Tibial nerve (tissue), 4 donors: ENCODE measurements around the gene ABCC4.

Experiments used
- EP300 ChIP-seq, 2 donors: sonication (generic); formaldehyde crosslinking; IDR thresholded peaks; one replicate each; pipeline ENCODE4 v1.6.1; 2017; ENCODE audit warnings: antibody characterized with exemption in 2 of 2, mild to moderate bottlenecking in 1 of 2
- POLR2A ChIP-seq, 2 donors: fragments of 450-650 bp; IDR thresholded peaks; one replicate each; pipeline ENCODE4 v1.6.1; 2017; ENCODE audit warnings: antibody characterized with exemption in 2 of 2, mild to moderate bottlenecking in 2 of 2, moderate library complexity in 2 of 2
- TF ChIP-seq, protein P1 (sequence below), 5 experiments: fragments of 200-600 bp in 3 of 5; fragments of 450-650 bp in 2 of 5; sonication (generic) in 3 of 5; IDR thresholded peaks; one replicate each; pipeline ENCODE4 v1.5.1; 2016 to 2019; ENCODE audit warnings: antibody characterized with exemption in 5 of 5, mild to moderate bottlenecking in 3 of 5, moderate library complexity in 2 of 5

DNA sequence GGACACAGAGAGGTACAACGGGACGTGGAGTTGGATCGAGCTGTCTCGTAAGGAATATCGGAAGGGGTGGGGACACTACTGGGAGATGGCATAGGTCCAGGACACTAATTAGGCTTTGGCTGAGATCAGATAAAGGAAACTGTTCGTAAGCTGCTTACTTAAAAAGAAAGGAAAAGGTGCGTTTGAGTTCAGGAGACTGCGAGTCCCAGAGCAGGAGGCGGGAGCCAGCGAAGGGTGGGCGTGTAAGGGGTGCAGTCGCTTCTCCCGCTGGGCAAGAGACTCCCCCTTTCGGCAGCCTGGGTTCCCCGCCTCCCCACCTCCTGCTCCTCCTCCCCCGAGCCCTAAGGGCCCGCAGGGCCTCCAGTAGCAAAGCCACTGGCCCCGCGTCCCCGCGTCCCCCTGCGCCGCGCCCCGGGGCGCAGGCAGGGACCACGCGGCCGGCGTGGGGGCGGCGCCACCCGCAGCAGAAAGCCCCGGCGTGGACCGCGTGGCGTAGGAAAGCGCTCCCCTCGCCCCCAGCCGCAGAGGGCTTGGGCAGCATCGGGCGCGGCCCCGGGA, 547 bp downstream of the ABCC4 start:
- TF ChIP-seq, protein P1, sequence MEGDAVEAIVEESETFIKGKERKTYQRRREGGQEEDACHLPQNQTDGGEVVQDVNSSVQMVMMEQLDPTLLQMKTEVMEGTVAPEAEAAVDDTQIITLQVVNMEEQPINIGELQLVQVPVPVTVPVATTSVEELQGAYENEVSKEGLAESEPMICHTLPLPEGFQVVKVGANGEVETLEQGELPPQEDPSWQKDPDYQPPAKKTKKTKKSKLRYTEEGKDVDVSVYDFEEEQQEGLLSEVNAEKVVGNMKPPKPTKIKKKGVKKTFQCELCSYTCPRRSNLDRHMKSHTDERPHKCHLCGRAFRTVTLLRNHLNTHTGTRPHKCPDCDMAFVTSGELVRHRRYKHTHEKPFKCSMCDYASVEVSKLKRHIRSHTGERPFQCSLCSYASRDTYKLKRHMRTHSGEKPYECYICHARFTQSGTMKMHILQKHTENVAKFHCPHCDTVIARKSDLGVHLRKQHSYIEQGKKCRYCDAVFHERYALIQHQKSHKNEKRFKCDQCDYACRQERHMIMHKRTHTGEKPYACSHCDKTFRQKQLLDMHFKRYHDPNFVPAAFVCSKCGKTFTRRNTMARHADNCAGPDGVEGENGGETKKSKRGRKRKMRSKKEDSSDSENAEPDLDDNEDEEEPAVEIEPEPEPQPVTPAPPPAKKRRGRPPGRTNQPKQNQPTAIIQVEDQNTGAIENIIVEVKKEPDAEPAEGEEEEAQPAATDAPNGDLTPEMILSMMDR (IDR thresholded peaks at IDR 0.05), result no peak
- TF ChIP-seq POLR2A (IDR thresholded peaks at IDR 0.05) (no peak), EP300 (IDR thresholded peaks at IDR 0.05) (no peak)
